KOPT-K1 (cell line): ENCODE measurements around the gene PSMF1.

ENCODE experiments used
- H3K27ac ChIP-seq: fragments of 200-600 bp; sonication (generic); 2 replicates; pipeline ENCODE4 v1.5.1; 2016; ENCODE audit warnings: antibody characterized with exemption, mild to moderate bottlenecking, low read depth, low read length; ENCODE audit not compliant: poor library complexity, severe bottlenecking
- H3K36me3 ChIP-seq: fragments of 200-600 bp; sonication (generic); 2 replicates; pipeline ENCODE4 v1.5.1; 2017; ENCODE audit warnings: antibody characterized with exemption, mild to moderate bottlenecking, low read length, moderate library complexity; ENCODE audit not compliant: insufficient read depth
- H3K9me3 ChIP-seq: fragments of 200-600 bp; sonication (generic); 2 replicates; pipeline ENCODE4 v1.5.1; 2017; ENCODE audit warnings: antibody characterized with exemption, low read length, mild to moderate bottlenecking; ENCODE audit not compliant: insufficient read depth, poor library complexity, severe bottlenecking

Gene PSMF1

DNA sequence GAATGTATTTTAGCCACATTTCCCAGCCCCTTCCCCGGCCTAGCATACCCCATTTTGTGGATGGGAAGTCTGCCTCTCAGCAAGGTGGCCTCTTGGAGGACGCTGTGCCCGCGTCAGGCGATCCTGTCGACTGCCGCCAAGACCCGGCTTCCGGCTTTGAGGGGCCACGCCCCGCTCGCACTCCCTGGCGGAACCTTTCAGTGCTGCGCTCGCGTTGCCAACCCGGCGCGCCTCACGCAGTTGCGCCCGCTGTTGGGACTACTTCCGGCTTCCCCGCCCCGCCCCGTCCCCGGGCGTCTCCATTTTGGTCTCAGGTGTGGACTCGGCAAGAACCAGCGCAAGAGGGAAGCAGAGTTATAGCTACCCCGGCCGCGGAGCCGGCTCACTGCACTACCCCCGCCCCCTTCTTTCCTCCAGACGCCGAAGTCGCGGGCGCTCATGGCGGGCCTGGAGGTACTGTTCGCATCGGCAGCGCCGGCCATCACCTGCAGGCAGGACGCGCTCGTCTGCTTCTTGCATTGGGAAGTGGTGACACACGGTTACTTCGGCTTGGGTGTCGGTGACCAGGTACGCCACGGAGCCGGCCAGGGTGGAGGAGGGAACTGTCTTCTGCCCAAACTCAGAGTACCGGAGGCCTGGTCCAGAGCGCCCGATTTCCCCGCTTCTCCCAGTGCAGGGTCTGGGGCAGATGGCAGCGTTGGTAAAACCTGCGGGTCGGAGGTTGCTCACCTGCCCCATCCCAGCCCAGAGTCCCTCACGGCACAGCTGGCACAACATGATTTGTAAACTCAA lies at the start of gene PSMF1:
PSMF1 (plus strand) TSS at position 267 of the 792 bp plus-strand sequence; CDS start at position 439, 172 bp downstream.
- Histone ChIP-seq H3K9me3 (no peaks in the 10 kb centered on the region), H3K27ac (peak within 1 kb of the TSS; percentile 75), H3K36me3 (peaks cover 37% of the 10 kb centered on the region)

DNA sequence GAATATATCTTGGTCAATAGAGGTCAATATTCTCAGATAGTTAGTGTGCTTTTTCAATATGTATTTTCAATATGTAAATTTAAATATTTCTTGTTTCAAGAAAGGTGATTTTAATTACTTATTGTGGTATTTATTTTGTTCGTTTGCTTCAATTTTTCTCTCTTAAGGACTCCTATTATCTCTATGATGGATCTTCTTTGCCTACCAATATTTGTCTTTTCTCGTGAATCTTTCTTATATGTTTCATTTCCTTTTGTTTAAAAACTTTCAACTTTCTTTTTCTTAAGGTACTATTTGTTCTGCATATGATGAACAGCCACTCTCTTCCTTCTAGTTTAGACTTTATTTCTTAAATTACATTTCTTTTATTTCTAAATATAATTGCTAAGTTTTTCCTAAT lies 46.1 kb upstream of the PSMF1 start:
- Histone ChIP-seq H3K9me3 (peaks cover 7% of the 10 kb centered on the region), H3K36me3 (no peaks in the 10 kb centered on the region), H3K27ac (no peak overlapping the region)

- Histone ChIP-seq H3K9me3 (peaks cover 7% of the 10 kb centered on the region), H3K27ac (no peak overlapping the region), H3K36me3 (no peaks in the 10 kb centered on the region)
These were observed 42.8 kb upstream of the PSMF1 start for GRCh38 chr20:1075616-1076015.

- H3K36me3 ChIP-seq, result no peaks in the 10 kb centered on the region
- peaks cover 10% of the 10 kb centered on the region for H3K9me3 ChIP-seq
- H3K27ac ChIP-seq, result no peak overlapping the region
These were observed 36.5 kb upstream of the PSMF1 start for GRCh38 chr20:1081891-1082290.

DNA sequence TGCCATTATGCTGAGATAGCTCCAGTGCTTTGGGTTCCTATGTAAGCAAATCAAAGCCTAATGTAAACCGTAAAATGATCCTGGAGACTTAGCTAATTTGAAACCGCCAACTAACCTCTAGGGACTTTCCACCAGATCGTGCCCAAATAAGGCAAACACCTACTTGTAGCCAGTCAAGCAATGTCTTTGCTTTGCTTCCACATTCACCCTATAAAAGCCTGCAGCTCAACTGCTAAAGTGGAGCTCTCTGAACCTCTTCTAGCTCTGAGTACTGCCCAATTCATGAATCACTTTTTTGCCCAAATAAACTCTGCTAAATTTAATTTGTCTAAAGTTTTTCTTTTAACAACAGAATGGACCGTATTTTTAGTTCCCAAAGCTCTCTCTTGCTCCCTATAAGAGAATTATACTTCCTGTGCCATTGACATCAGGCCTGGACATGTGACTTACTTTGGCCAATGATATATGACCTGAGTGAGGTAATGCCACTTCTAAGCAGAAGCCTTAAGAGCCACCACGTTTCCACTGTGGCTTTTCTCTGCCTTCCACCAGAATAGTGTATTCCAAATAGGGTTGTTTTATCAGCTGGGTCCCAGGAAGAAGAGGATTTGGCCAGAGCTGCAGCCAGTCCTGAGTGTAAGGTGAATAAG lies 34.8 kb upstream of the PSMF1 start:
- no peak overlapping the region for H3K27ac ChIP-seq

GRCh38 chr20:1085492-1086276 lies 32.7 kb upstream of the PSMF1 start:
- Histone ChIP-seq H3K36me3 (no peaks in the 10 kb centered on the region), H3K9me3 (peaks cover 19% of the 10 kb centered on the region), H3K27ac (no peak overlapping the region)

More for the DNA sequence above, 34.8 kb upstream of the PSMF1 start:
- no peaks in the 10 kb centered on the region for H3K36me3 ChIP-seq
- peaks cover 10% of the 10 kb centered on the region for H3K9me3 ChIP-seq

DNA sequence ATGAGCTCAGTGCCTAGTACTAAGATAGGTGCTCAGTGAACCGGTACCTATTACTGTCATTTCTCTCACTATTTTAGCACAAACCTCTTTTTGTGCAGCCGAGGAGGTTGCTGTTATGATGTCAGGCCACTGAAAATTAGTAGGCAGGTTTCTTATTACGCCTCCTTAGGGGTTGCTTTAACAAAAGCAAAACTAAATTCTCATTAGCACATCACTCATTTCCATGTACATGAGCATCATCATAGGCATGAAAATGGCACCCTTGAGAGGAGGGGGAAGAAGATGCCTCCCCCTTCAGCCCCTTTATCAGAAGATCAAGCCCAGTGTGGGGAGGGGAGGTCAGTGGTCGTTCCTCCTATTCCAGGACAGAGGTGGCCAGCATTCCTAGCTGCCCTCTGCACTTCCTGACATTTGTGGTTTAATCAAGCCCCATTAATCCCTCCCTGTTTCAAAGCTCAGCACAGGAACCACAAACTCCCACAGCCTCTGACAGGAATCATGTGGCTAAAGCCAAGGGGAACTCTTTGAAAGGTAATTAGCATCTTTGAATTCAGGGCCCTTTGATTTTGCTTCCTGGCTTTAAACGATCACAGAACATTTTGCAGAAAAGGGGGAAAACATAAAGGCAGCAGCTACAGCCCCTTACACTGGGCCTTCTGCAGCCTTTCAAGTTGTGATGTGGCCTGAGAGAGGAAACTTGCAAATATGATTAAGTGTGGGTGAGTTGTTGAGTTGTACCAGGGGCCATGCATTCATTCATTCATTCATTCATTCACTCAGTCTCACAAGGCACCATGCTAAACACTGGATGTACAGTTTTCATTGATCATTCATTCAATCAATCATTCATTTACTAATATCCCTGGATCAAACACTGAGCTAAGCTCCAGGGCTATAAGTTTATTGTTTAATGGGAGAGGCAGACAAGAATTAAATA lies 31.9 kb upstream of the PSMF1 start:
- peaks cover 19% of the 10 kb centered on the region for H3K9me3 ChIP-seq
- H3K36me3 ChIP-seq, result no peaks in the 10 kb centered on the region
- no peak overlapping the region for H3K27ac ChIP-seq

DNA sequence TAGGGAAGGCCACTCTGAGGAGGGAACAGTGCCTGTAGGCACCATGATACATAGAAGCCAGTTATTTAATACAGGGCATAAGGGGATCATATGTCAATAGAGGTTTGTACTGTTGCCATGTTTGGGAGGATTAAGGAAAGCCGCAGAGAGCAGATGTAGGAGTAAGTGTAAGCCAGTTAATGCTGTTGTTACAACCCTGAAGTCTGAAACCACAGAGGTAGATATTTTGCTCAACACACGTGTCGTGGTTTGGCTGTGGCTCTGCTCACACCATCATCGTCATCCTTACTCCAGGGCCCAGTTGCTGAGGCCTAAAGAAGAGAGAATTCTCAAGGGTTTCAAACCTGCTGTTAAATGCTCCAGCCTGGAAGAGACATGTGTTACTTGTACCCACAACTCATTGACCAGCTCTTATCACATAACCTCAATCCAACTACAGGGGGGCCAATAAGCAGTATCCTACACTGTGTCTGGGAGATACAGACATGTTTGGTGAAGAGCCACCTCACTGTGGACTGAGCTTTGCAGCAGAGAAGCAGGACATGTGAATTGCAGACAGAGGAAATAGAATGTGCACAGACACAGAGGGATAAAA lies 31.0 kb upstream of the PSMF1 start:
- Histone ChIP-seq H3K9me3 (peaks cover 19% of the 10 kb centered on the region), H3K27ac (peak overlapping the region; percentile 9), H3K36me3 (no peaks in the 10 kb centered on the region)

GRCh38 chr20:1094751-1095150 lies 23.7 kb upstream of the PSMF1 start:
- Histone ChIP-seq H3K27ac (no peak overlapping the region), H3K9me3 (peaks cover 9% of the 10 kb centered on the region), H3K36me3 (no peaks in the 10 kb centered on the region)

DNA sequence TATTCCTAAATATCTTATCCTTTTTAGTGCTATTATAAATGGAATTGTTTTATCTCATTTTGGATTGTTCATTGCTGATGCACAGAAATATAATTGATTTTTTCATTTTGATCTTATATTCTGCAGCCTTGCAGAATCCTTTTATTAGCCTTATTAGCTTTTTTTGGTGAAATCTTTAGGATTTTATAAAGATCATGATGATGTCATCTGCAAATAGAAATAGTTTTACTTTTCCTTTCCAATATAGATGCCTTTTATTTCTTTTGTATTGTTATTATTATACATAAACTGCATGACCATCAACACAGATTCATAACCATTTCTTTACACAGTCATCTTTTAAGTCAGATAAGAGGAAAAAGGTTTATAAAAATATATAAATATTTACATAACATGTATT lies 16.9 kb upstream of the PSMF1 start:
- no peaks in the 10 kb centered on the region for H3K36me3 ChIP-seq
- no peak overlapping the region for H3K27ac ChIP-seq
- peaks cover 21% of the 10 kb centered on the region for H3K9me3 ChIP-seq

GRCh38 chr20:1102016-1102415 lies 16.4 kb upstream of the PSMF1 start:
- no peak overlapping the region for H3K27ac ChIP-seq
- H3K36me3 ChIP-seq, result no peaks in the 10 kb centered on the region
- peaks cover 21% of the 10 kb centered on the region for H3K9me3 ChIP-seq

DNA sequence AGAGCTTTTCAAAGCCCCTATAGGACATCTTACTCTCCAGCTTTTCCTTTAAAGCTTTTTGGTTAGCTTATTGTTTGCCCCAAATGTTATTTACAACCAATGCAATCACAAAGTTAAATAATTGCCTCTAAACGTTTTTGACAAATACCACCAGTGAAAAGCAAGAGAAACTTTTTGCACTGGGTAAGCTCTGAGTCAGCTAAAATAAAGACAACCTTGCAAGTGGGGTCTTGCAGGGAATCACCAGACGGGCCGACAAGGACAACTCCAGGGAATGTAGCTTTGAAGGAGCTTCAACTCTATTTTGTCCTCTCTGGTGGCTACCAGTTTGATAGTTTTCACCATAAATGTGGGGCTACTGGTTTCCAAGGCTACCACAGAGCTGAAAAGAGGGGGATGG lies 14.7 kb upstream of the PSMF1 start:
- H3K9me3 ChIP-seq, result peaks cover 12% of the 10 kb centered on the region
- no peaks in the 10 kb centered on the region for H3K36me3 ChIP-seq
- no peak overlapping the region for H3K27ac ChIP-seq

DNA sequence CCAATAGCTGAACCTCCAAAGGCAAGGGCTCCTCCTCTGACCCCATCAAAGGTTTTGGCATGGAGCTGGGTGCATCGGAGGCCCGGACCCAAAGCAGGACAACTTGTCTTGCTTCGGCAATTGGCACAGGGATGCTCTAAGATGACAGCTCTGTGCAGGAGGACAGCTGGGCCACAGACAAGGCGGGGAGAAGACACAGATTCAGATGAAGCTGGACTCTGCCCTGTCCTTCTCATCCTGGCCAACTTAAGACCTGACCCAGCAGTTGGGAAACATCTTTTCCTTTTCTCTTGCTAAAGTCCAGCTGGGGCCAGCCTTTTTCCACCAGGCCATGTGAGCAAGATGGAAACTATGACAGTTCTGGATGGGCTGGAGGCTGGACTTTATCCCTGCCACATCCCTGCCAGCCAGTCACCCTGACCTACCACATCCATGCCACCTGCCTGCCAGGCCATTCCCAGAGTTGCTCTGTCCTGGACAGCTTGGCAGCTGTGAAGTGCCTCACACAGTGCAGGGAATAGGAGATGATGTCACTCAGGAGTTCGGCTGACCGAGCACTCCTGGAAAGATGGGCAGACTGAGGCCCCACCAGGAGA lies 12.7 kb upstream of the PSMF1 start:
- no peak overlapping the region for H3K27ac ChIP-seq
- peaks cover 12% of the 10 kb centered on the region for H3K9me3 ChIP-seq
- H3K36me3 ChIP-seq, result no peaks in the 10 kb centered on the region

DNA sequence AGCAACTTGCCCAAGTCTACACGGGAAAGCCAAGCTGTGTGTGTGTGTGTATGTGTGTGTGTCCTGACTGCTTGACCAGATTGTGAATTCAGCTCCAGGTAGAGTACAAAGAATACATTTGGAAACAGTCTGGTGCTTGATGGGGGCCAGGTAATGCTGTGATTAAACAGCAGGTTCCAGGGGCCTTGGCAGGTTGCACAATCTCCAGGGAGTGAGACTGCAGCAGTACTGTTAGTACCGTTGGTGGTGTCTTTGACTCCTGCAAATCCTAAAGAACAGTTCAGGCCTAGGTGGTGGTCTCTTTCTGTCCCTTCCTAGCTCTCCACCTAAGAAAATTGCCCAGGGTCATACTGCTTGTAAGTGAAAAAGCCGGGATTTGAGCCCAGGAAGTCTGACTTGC lies 11.2 kb upstream of the PSMF1 start:
- H3K27ac ChIP-seq, result no peak overlapping the region
- H3K36me3 ChIP-seq, result no peaks in the 10 kb centered on the region
- peaks cover 8% of the 10 kb centered on the region for H3K9me3 ChIP-seq
